Coronary artery (tissue), 2 donors: ENCODE results near the gene GRHL3.

ENCODE experiments used
- DNase-seq: peaks from one replicate; pipeline ENCODE4 v3.0.0-alpha.2; 2017; ENCODE audit warnings: low spot score
- H3K27ac ChIP-seq, 2 donors: fragments of 200-600 bp; sonication (generic); one replicate each; pipeline ENCODE4 v1.5.1; 2016 to 2019
- H3K4me3 ChIP-seq: fragments of 200-600 bp; sonication (generic); 2 replicates; pipeline ENCODE4 v1.5.1; 2016; ENCODE audit warnings: mild to moderate bottlenecking, moderate library complexity
- CTCF ChIP-seq: fragments of 200-600 bp; sonication (generic); IDR thresholded peaks from one replicate; pipeline ENCODE4 v1.5.1; 2019; ENCODE audit warnings: antibody characterized with exemption

Gene GRHL3

GRCh38 chr1:24329331-24329730 lies 10.2 kb downstream of the GRHL3 start:
- TF ChIP-seq CTCF: no peak
- Histone ChIP-seq H3K27ac (no peak overlapping the region), H3K4me3 (no peak overlapping the region)
- no peak for DNase-seq

GRCh38 chr1:24329797-24330543 lies 10.8 kb downstream of the GRHL3 start:
- no peak for TF ChIP-seq CTCF
- DNase-seq: no peak
- no peak overlapping the region for H3K4me3 ChIP-seq
- no peak overlapping the region for H3K27ac ChIP-seq

GRCh38 chr1:24331961-24332673 lies 13.0 kb downstream of the GRHL3 start:
- H3K4me3 ChIP-seq: no peak overlapping the region
- no peak overlapping the region for H3K27ac ChIP-seq
- no peak for TF ChIP-seq CTCF
- DNase-seq: no peak

GRCh38 chr1:24336075-24336474 lies 16.9 kb downstream of the GRHL3 start:
- no peak for DNase-seq
- TF ChIP-seq CTCF: no peak
- Histone ChIP-seq H3K27ac (no peak overlapping the region), H3K4me3 (no peak overlapping the region)

- H3K27ac ChIP-seq: no peak overlapping the region
- H3K4me3 ChIP-seq: no peak overlapping the region
- TF ChIP-seq CTCF: no peak
- DNase-seq: no peak
Observed at GRCh38 chr1:24337455-24337854, 18.3 kb downstream of the GRHL3 start.

- H3K4me3 ChIP-seq: no peak overlapping the region
- no peak for TF ChIP-seq CTCF
- no peak for DNase-seq
- no peak overlapping the region for H3K27ac ChIP-seq
Observed at GRCh38 chr1:24338447-24338846, 19.3 kb downstream of the GRHL3 start.

- H3K27ac ChIP-seq: no peak overlapping the region
- no peak overlapping the region for H3K4me3 ChIP-seq
- TF ChIP-seq CTCF: no peak
- no peak for DNase-seq
Observed at GRCh38 chr1:24339996-24340395, 20.8 kb downstream of the GRHL3 start.
